H1 (cell line): ENCODE results near the gene TCEAL4. TPM values are rescaled to one million over a fixed set of nuclear protein-coding genes. Genes with fewer than 3 reads are reported as not detected.

Source experiments
- CTCF ChIA-PET: fragments of 300-600 bp; sonication (Branson Sonifier 250); formaldehyde crosslinking; loops from one replicate; lab custom pipeline; 2021; ENCODE audit not compliant: partially characterized antibody; lab: Charles Lee
- POLR2A ChIA-PET: fragments of 300-600 bp; sonication (Branson Sonifier 250); formaldehyde crosslinking; loops from one replicate; lab custom pipeline; 2021; ENCODE audit warnings: inconsistent platforms; ENCODE audit not compliant: partially characterized antibody; lab: Charles Lee
- DNase-seq, 2 experiments: peaks; one replicate each; pipeline versions ENCODE4 v3.0.0 to v3.0.0-alpha.2; 2010 to 2022; ENCODE audit warnings: low spot score in 2 of 2, low read depth in 1 of 2, mixed read lengths in 1 of 2
- FAIRE-seq: peaks from 2 replicates; lab custom pipeline; 2011; peaks lifted over from hg19 to GRCh38; lab: Jason Lieb, UNC
- H2AFZ ChIP-seq: 2 replicates; pipeline ENCODE4 v1.8.1; 2012; ENCODE audit warnings: low read length, inconsistent platforms
- H2AK5ac ChIP-seq: 2 replicates; pipeline ENCODE4 v1.6.1; 2013; ENCODE audit warnings: low read depth, low read length
- H2BK120ac ChIP-seq: replicated peaks from 2 replicates; pipeline ENCODE3; 2013; ENCODE audit warnings: low read depth, low read length, inconsistent platforms
- H2BK12ac ChIP-seq: 2 replicates; pipeline ENCODE4 v1.6.1; 2013; ENCODE audit warnings: low read depth, low read length
- H2BK15ac ChIP-seq: 2 replicates; pipeline ENCODE4 v1.6.1; 2013; ENCODE audit warnings: low read length
- H2BK20ac ChIP-seq: 2 replicates; pipeline ENCODE4 v1.6.1; 2013; ENCODE audit warnings: low read length
- H2BK5ac ChIP-seq: 2 replicates; pipeline ENCODE4 v1.6.1; 2013; ENCODE audit warnings: low read depth, low read length
- H3K14ac ChIP-seq: 2 replicates; pipeline ENCODE4 v1.6.1; 2013; ENCODE audit warnings: inconsistent platforms; ENCODE audit not compliant: insufficient read length
- H3K18ac ChIP-seq: 2 replicates; pipeline ENCODE4 v1.6.1; 2013; ENCODE audit warnings: low read length; ENCODE audit errors: extremely low read depth
- H3K23ac ChIP-seq: 2 replicates; pipeline ENCODE4 v1.6.1; 2013; ENCODE audit warnings: inconsistent platforms; ENCODE audit not compliant: insufficient read length
- H3K23me2 ChIP-seq: 2 replicates; pipeline ENCODE4 v1.6.1; 2013; ENCODE audit warnings: low read depth, low read length
- H3K27ac ChIP-seq: 2 replicates; pipeline ENCODE4 v1.6.1; 2011; ENCODE audit warnings: low read depth, low read length, inconsistent platforms
- H3K27me3 ChIP-seq, 4 experiments: replicated peaks in 1 of 4; 1 replicate in 1 of 4; 2 replicates in 3 of 4; pipeline versions ENCODE4 v1.6.1 to v1.8.1; 2011 to 2013; ENCODE audit warnings: low read length in 3 of 4, mild to moderate bottlenecking in 3 of 4, inconsistent platforms in 2 of 4, mixed read lengths in 2 of 4, moderate library complexity in 1 of 4; ENCODE audit not compliant: control insufficient read depth in 3 of 4, insufficient read depth in 3 of 4; ENCODE audit errors: extremely low read depth in 1 of 4
- H3K36me3 ChIP-seq, 4 experiments: 2 replicates each; pipeline versions ENCODE4 v1.6.1 to v1.8.1; 2011 to 2013; ENCODE audit warnings: mild to moderate bottlenecking in 4 of 4, low read length in 3 of 4, moderate library complexity in 2 of 4, control low read depth in 1 of 4, inconsistent platforms in 1 of 4; ENCODE audit not compliant: insufficient read depth in 4 of 4, control insufficient read depth in 2 of 4
- H3K4ac ChIP-seq: replicated peaks from 2 replicates; pipeline ENCODE3; 2013; ENCODE audit warnings: low read length, low read depth, mixed read lengths, inconsistent platforms; ENCODE audit not compliant: insufficient read length
- H3K4me1 ChIP-seq, 4 experiments: replicated peaks in 1 of 4; 1 replicate in 1 of 4; 2 replicates in 3 of 4; pipeline versions ENCODE4 v1.6.1 to v1.8.1; 2011 to 2013; ENCODE audit warnings: low read length in 3 of 4, inconsistent platforms in 2 of 4, mixed read lengths in 1 of 4; ENCODE audit not compliant: insufficient read depth in 4 of 4, control insufficient read depth in 3 of 4
- H3K4me2 ChIP-seq, 2 experiments: 2 replicates each; pipeline versions ENCODE4 v1.6.1 to v1.8.1; 2011 to 2013; ENCODE audit warnings: low read depth in 2 of 2, low read length in 2 of 2, control low read depth in 1 of 2, inconsistent platforms in 1 of 2, mild to moderate bottlenecking in 1 of 2; ENCODE audit not compliant: insufficient read depth in 1 of 2
- H3K4me3 ChIP-seq, 4 experiments: fragments of 200-600, 300-600 bp in 1 of 4; sonication (generic), shearing (Covaris generic), sonication (Bioruptor Twin) in 1 of 4; 2 replicates each; pipeline versions ENCODE4 v1.5.1 to v1.8.1; 2011 to 2016; ENCODE audit warnings: low read length in 4 of 4, low read depth in 3 of 4, control low read depth in 2 of 4, inconsistent platforms in 2 of 4, mild to moderate bottlenecking in 2 of 4, mixed read lengths in 1 of 4, moderate library complexity in 1 of 4; ENCODE audit not compliant: insufficient read depth in 2 of 4; ENCODE audit errors: extremely low read depth in 1 of 4
- H3K56ac ChIP-seq: replicated peaks from 2 replicates; pipeline ENCODE3; 2013; ENCODE audit warnings: low read depth, mild to moderate bottlenecking, mixed read lengths, low read length, inconsistent platforms; ENCODE audit not compliant: insufficient read length
- H3K79me1 ChIP-seq: 2 replicates; pipeline ENCODE4 v1.6.1; 2013; ENCODE audit warnings: low read depth, low read length, control low read depth
- H3K79me2 ChIP-seq, 2 experiments: 2 replicates each; pipeline versions ENCODE4 v1.6.1 to v1.8.1; 2012 to 2013; ENCODE audit warnings: low read length in 2 of 2, mild to moderate bottlenecking in 2 of 2, inconsistent platforms in 1 of 2; ENCODE audit not compliant: insufficient read depth in 2 of 2, control insufficient read depth in 1 of 2
- H3K9ac ChIP-seq, 4 experiments: replicated peaks in 1 of 4; 1 replicate in 1 of 4; 2 replicates in 3 of 4; pipeline versions ENCODE4 v1.6.1 to v1.8.1; 2011 to 2013; ENCODE audit warnings: low read depth in 3 of 4, low read length in 3 of 4, control low read depth in 2 of 4, mild to moderate bottlenecking in 2 of 4, moderate library complexity in 2 of 4, inconsistent platforms in 1 of 4; ENCODE audit errors: extremely low read depth in 1 of 4
- H3K9me3 ChIP-seq, 2 experiments: 2 replicates each; pipeline versions ENCODE4 v1.6.1 to v1.8.1; 2012 to 2013; ENCODE audit warnings: mild to moderate bottlenecking in 2 of 2, moderate library complexity in 2 of 2, control low read depth in 1 of 2, inconsistent platforms in 1 of 2, low read depth in 1 of 2, low read length in 1 of 2, mixed read lengths in 1 of 2; ENCODE audit not compliant: insufficient read depth in 2 of 2
- H4K20me1 ChIP-seq, 2 experiments: replicated peaks in 1 of 2; 2 replicates each; pipeline versions ENCODE3 to v1.8.1; 2011 to 2013; ENCODE audit warnings: inconsistent platforms in 2 of 2, low read length in 2 of 2, mild to moderate bottlenecking in 1 of 2; ENCODE audit not compliant: insufficient read depth in 2 of 2, control insufficient read depth in 1 of 2
- H4K5ac ChIP-seq: 2 replicates; pipeline ENCODE4 v1.6.1; 2013; ENCODE audit warnings: low read length, low read depth, mixed read lengths, inconsistent platforms; ENCODE audit not compliant: insufficient read length
- H4K8ac ChIP-seq: 2 replicates; pipeline ENCODE4 v1.8.0; 2013; ENCODE audit warnings: mild to moderate bottlenecking, moderate library complexity, low read length, inconsistent platforms; ENCODE audit not compliant: insufficient read depth; ENCODE audit errors: extremely low read depth
- H4K91ac ChIP-seq: replicated peaks from 2 replicates; pipeline ENCODE3; 2013; ENCODE audit warnings: low read length, mixed read lengths, inconsistent platforms; ENCODE audit not compliant: insufficient read length
- ASH2L ChIP-seq: fragments of 200-600, 300-600 bp; sonication (generic); IDR thresholded peaks from one replicate; pipeline ENCODE4 v1.7.1; 2017; ENCODE audit warnings: low read length
- RBBP5 ChIP-seq: IDR thresholded peaks from 2 replicates; pipeline ENCODE4 v1.7.1; 2012; ENCODE audit warnings: low read depth, mild to moderate bottlenecking, inconsistent platforms, low read length, moderate library complexity, borderline replicate concordance
- TEAD4 ChIP-seq: IDR thresholded peaks from 2 replicates; pipeline ENCODE4 v1.6.1; 2012; ENCODE audit warnings: low read depth, low read length, inconsistent platforms, mixed read lengths
- WGBS, 2 experiments: shearing (Covaris generic) in 1 of 2; methylation state at CpG; one replicate each; pipeline versions ENCODE4 v1.1.6 to v1.1.7; 2013 to 2015; ENCODE audit warnings: low lambda C conversion rate in 2 of 2, mixed read lengths in 2 of 2, inconsistent platforms in 1 of 2, low coverage in 1 of 2, missing lambda C conversion rate in 1 of 2; ENCODE audit not compliant: insufficient replicate concordance in 2 of 2, insufficient coverage in 1 of 2, insufficient read length in 1 of 2; ENCODE audit errors: extremely low coverage in 1 of 2, missing lambda C conversion rate in 1 of 2; 5-methylcytosine and 5-hydroxymethylcytosine counted together
- polyA plus RNA-seq, 7 experiments: library from polyadenylated mRNA; depleted of rRNA in 3 of 7; stranded (reverse) in 5 of 7; unstranded in 2 of 7; fragments of >200 nt in 5 of 7; fragments of 200-250 nt in 2 of 7; gene quantifications; 1 replicate in 5 of 7; 2 replicates in 1 of 7; 4 replicates in 1 of 7; pipeline versions ENCODE4 v1.2.1 to v1.2.3, GENCODE V29; 2011 to 2013; ENCODE audit warnings: missing spikeins in 2 of 7, mixed read lengths in 2 of 7
- total RNA-seq: library from RNA; stranded (reverse); fragmentation: NEBNext Ultra II Directional; extraction: Animal tissue kit (Norgen Biotek cat#: 25700); gene quantifications from 2 replicates; pipeline ENCODE4 v1.2.1, GENCODE V29; 2021

Gene TCEAL4
- total and polyA plus RNA-seq, 2 of the 8 experiments (the other 6 are each of a cell fraction or from before 2014, with no cell fraction given) = 10.1 to 53.0 TPM

DNA sequence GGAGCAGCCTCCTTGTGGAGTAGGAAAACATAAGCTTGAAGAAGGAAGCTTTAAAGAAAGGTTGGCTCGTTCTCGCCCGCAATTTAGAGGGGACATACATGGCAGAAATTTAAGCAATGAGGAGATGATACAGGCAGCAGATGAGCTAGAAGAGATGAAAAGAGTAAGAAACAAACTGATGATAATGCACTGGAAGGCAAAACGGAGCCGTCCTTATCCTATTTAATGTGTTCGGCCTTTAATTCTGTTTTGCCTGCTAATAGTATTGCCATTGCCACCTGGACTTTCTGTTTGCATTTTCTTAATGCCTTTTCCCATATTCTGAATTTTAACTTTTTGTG is 44.8 kb downstream of the TCEAL4 start:
- DNase-seq (no peak), FAIRE-seq (no peak)
- TF ChIP-seq TEAD4 (no peak), ASH2L (no peak), RBBP5 (no peak)
- Histone ChIP-seq H3K79me2 (no peaks in the 10 kb centered on the region), H2BK120ac (no peak overlapping the region), H3K4me2 (peak overlapping the region; percentile 66 to 92), H3K4ac (no peak overlapping the region), H2BK12ac (no peak overlapping the region), H2BK5ac (no peak overlapping the region), H3K23ac (no peak overlapping the region), H3K27ac (no peak overlapping the region), H3K4me3 (peak overlapping the region; percentile 44 to 92 (median 70); a peak in 7 of 8 replicates), H3K23me2 (0 out of 2 replicates have a peak, but pooled peaks cover 5% of the 10 kb centered on the region), H2AK5ac (no peak overlapping the region), H4K8ac (no peak overlapping the region), H2BK15ac (no peak overlapping the region), H2BK20ac (no peak overlapping the region), H3K56ac (no peak overlapping the region), H3K9ac (peak overlapping the region in 2 of 4 experiments; percentile 22 to 39; a peak in 3 of 7 replicates), H4K5ac (no peak overlapping the region), H3K9me3 (no peaks in the 10 kb centered on the region), H3K14ac (no peak overlapping the region), H3K79me1 (no peaks in the 10 kb centered on the region), H2AFZ (peak overlapping the region; percentile 92; the same call in 1 of the 2 replicates), H4K20me1 (no peaks in the 10 kb centered on the region), H3K27me3 (no peaks in the 10 kb centered on the region), H3K4me1 (no peaks in the 10 kb centered on the region), H3K18ac (no peak overlapping the region), H4K91ac (no peak overlapping the region), H3K36me3 (no peaks in the 10 kb centered on the region)
- ChIA-PET CTCF (interaction anchor here (0.8 to 1.9 kb wide), 10 partner anchors 13 to 143 kb away, joined by 3 to 8 read pairs (median 5); no protein-coding TSS in a partner anchor), POLR2A (interaction anchor here (0.8 to 1.7 kb wide), 4 partner anchors 10 to 37 kb away, joined by 3 to 7 read pairs (median 3); no protein-coding TSS in a partner anchor)
- 35% methylated on average over 6 of the region's 6 CpGs; no CpG with 5 or more reads in 1 of the 2 experiments for WGBS, 2 experiments
